Activated CD8-positive, alpha-beta memory T cell treated with anti-CD3 and anti-CD28 coated beads, Interleukin-2, amount 50 U/mL, for 1 hour (primary cell): ENCODE results near the gene NLRP6.
"Not testable (repeated sequence)": the region's sequence is repeated elsewhere in the genome, so short reads cannot be mapped to it uniquely, and the experiment has no call there.

Experiments used
- DNase-seq: peaks from one replicate; pipeline ENCODE4 v3.0.0-alpha.2; 2020; ENCODE audit errors: extremely low read depth

Gene NLRP6

DNA sequence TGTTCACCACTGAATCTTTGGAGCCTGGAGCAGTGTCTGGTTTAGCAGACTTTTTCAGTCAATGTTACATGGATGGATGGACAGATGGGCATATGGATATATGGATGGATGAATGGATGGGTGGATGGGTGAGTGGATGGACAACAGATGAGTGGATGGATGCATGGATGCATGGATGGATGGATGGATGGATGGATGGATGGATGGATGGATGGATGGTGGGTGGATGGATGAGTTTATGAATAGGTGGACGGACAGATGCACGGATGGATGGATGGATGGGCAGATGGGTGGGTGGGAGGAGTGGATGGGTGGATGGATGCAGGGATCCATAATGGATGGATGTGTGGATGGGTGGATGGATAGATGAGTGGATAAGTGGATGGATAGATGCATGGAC, 22.4 kb upstream of the NLRP6 start:
- DNase-seq = no peak

- no peak for DNase-seq
These were observed 21.1 kb upstream of the NLRP6 start for GRCh38 chr11:256952-257737.

GRCh38 chr11:257766-258493, 20.3 kb upstream of the NLRP6 start:
- no peak for DNase-seq

DNA sequence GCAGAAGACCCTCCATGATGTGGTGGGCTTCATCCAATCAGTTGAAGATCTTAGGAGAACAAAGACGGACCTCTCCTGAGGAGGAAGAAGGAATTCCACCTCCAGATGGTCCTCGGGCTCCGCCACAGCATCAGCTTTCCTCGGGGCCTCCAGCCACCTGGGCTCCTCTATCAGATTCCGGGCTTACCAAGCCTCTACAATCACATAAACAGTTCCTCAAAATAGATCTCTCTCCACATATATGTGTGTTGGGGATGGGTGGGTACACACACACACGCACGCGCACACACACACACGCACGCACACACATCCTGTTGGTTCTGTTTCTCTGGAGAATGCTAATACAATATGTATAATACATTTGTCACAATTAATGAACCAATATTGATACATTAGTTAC, 18.8 kb upstream of the NLRP6 start:
- DNase-seq = no peak

DNA sequence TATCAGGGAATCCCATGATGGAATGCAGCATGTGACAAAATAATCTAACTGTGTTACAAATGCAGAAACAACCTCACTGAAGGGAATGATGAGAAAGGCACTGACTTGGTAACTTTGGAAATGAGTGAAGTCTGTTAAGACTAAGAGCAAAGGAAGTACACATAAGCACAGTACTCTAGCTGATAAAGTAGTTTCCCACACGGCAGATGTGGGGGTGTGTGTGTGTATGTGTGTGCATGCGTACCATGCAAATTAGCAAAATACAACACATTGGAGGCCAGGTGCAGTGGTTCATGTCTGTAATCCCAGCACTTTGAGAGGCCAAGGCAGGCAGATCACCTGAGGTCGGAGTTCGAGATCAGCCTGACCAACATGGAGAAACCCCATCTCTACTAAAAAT, 16.6 kb upstream of the NLRP6 start:
- no peak for DNase-seq

- DNase-seq = no peak
These were observed 11.3 kb upstream of the NLRP6 start for GRCh38 chr11:266676-267439.

GRCh38 chr11:267491-267994, 10.7 kb upstream of the NLRP6 start:
- DNase-seq = no peak

- DNase-seq = not testable (repeated sequence)
These were observed 9.5 kb upstream of the NLRP6 start for GRCh38 chr11:268716-269145.

GRCh38 chr11:269146-269890, 8.9 kb upstream of the NLRP6 start:
- DNase-seq = no peak

DNA sequence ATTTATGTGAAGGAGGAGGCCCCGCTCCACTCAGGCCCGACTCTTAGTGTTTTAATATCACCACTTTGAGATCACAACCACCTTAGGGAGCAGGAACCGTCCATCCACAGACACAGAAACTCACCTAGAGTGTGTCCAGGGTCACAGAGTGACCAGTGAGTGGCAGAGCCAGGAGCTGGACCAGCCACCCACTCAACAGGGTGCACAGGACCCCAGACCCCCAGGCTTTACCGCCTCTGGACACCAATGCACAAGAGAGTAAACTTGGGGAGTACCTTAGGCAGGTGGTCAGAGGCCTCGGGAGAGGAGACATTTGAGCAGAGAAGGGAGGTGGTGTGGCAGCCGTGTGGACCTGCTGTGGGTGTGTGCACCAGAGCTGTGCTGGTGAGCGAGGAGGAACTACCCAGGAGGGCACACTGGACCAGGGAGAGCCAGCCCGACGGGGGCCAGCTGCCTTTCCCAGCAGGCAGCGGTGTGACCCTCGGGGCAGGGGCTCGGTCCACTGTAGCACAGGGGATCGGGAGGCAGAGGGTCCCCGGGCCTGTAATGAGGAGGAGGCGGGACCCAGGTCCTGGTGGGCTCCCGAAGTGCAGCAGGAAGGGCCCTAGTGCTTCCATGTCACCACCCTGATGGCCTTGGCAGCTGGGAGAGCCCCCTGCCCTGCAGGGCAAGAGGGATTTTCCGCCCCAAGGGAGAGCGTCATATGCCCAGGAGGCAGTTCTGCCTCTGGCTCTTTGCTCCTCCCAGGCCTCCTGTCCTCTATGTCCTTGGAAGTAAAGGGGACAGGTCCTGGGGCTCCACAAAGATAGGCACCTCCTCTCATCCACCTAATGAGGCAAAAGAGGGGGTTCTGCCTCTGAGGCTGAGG, 7.5 kb upstream of the NLRP6 start:
- no peak for DNase-seq

GRCh38 chr11:271319-271715, 6.9 kb upstream of the NLRP6 start:
- DNase-seq = no peak

GRCh38 chr11:272195-272930, 5.8 kb upstream of the NLRP6 start:
- no peak for DNase-seq

DNA sequence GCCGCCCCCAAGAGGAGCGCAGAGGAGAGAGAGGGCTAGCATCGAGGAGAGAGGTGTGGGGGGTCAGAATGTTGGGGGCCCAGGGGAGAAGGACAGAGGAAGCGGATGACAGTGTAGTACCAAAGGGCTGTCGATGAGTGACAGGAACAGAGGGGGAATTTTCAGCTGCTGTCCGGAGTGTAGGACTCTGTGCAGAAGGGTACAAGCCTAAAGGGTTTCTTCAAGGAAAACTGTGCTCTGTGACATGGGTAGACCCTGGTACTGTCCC, 5.3 kb upstream of the NLRP6 start:
- DNase-seq = no peak

DNA sequence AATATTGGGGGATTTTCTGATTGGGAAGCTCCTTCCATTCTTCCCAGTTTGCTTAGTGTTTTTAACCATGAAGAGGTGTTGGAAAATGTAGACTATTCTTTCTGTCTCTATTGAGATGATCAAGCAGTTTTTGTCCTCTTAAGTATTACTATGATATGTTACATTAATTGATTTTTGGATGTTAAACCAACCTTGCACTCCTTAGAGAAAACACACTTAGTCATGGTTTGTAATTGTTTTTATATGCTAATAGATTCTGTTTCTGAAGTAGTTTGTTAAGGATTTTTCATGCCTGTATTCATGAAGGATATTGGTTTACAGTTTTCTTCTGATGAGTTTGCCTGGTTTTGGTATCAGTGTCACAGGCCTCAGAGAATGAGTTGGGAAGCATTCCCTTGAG, 2.0 kb upstream of the NLRP6 start:
- DNase-seq = no peak

DNA sequence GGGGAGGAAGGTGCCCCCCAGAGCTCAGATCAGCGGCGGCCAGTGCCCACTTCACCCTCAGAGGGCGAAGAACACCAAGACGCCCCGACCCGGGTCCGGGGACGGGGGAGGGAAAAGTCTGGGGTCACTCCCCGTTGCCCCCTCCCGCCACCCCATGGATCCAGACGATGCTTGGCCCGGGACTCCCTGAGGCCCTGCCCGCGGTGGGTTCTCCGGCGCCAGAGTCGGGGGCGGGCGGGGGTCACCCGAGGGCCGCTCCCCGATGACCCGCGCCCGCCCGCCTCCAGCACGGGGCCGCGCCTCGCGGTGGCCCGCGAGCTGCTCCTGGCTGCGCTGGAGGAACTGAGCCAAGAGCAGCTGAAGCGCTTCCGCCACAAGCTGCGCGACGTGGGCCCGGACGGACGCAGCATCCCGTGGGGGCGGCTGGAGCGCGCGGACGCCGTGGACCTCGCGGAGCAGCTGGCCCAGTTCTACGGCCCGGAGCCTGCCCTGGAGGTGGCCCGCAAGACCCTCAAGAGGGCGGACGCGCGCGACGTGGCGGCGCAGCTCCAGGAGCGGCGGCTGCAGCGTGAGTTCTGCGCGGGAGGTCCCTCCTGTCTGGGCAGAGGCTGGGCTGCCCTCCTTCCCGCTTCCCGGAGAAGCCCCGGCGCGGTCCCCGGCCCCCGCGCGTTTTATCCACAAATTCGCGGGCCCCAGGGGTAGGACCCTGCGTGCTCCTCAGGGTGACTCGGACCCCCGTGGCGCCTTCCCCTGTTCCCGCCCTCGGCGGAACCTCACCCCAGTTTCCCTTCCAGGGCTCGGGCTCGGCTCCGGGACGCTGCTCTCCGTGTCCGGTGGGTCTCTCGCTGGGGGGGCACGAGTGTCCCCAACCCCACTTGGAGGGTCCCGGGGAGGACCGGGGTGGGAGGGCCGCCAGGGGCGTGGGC, 1.1 kb downstream of the NLRP6 start:
- no peak for DNase-seq

DNA sequence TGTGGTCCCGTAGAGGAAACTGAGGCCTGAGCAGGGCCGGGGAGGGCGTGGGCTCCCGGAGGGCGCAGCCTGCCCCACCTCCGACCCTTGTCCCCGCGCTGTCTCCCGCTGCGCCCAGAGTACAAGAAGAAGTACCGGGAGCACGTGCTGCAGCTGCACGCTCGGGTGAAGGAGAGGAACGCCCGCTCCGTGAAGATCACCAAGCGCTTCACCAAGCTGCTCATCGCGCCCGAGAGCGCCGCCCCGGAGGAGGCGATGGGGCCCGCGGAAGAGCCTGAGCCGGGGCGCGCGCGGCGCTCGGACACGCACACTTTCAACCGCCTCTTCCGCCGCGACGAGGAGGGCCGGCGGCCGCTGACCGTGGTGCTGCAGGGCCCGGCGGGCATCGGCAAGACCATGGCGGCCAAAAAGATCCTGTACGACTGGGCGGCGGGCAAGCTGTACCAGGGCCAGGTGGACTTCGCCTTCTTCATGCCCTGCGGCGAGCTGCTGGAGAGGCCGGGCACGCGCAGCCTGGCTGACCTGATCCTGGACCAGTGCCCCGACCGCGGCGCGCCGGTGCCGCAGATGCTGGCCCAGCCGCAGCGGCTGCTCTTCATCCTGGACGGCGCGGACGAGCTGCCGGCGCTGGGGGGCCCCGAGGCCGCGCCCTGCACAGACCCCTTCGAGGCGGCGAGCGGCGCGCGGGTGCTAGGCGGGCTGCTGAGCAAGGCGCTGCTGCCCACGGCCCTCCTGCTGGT, 1.9 kb downstream of the NLRP6 start:
- no peak for DNase-seq

DNA sequence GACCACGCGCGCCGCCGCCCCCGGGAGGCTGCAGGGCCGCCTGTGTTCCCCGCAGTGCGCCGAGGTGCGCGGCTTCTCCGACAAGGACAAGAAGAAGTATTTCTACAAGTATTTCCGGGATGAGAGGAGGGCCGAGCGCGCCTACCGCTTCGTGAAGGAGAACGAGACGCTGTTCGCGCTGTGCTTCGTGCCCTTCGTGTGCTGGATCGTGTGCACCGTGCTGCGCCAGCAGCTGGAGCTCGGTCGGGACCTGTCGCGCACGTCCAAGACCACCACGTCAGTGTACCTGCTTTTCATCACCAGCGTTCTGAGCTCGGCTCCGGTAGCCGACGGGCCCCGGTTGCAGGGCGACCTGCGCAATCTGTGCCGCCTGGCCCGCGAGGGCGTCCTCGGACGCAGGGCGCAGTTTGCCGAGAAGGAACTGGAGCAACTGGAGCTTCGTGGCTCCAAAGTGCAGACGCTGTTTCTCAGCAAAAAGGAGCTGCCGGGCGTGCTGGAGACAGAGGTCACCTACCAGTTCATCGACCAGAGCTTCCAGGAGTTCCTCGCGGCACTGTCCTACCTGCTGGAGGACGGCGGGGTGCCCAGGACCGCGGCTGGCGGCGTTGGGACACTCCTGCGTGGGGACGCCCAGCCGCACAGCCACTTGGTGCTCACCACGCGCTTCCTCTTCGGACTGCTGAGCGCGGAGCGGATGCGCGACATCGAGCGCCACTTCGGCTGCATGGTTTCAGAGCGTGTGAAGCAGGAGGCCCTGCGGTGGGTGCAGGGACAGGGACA, 2.7 kb downstream of the NLRP6 start:
- no peak for DNase-seq
